Neural progenitor cell (in vitro differentiated cells): ENCODE measurements around the gene AMPH.

Experiments
- EZH2 ChIP-seq: fragments of 200-600 bp; sonication (generic); IDR thresholded peaks from 2 replicates; pipeline ENCODE4 v1.6.1; 2017; ENCODE audit warnings: antibody characterized with exemption, mild to moderate bottlenecking, moderate library complexity
- TF ChIP-seq, protein P1 (sequence below): fragments of 200-600 bp; sonication (generic); IDR thresholded peaks from 2 replicates; pipeline ENCODE4 v1.5.1; 2017; ENCODE audit warnings: antibody characterized with exemption, mild to moderate bottlenecking

DNA sequence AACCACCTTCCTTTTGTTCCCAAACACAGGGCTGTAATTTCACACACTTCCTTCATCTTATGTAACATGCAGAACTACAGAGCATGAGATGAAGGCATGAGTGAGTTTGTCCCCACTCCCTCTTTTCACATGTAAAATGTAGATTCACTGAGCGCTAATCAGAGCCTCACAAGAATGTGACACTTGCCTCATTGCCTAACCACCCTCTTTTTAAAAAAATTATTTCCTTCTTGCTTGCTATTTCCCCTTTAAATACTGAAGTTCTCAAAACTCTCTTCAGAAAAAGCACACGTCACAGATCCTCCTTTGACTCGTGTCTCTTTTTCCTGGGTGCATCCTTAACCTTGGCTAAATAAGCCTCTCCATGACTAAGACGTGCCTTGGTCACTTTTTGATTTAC lies 236.5 kb downstream of the AMPH start:
- TF ChIP-seq, protein P1, sequence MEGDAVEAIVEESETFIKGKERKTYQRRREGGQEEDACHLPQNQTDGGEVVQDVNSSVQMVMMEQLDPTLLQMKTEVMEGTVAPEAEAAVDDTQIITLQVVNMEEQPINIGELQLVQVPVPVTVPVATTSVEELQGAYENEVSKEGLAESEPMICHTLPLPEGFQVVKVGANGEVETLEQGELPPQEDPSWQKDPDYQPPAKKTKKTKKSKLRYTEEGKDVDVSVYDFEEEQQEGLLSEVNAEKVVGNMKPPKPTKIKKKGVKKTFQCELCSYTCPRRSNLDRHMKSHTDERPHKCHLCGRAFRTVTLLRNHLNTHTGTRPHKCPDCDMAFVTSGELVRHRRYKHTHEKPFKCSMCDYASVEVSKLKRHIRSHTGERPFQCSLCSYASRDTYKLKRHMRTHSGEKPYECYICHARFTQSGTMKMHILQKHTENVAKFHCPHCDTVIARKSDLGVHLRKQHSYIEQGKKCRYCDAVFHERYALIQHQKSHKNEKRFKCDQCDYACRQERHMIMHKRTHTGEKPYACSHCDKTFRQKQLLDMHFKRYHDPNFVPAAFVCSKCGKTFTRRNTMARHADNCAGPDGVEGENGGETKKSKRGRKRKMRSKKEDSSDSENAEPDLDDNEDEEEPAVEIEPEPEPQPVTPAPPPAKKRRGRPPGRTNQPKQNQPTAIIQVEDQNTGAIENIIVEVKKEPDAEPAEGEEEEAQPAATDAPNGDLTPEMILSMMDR: no peak
- no peak for TF ChIP-seq EZH2
